GM18499 (cell line): ENCODE measurements around the gene GJA10.

Experiments
- ATAC-seq: cut with Tn5 transposase; IDR thresholded peaks from one replicate; pipeline ENCODE4 v1.9.1; 2021; ENCODE audit warnings: moderate number of reproducible peaks; ENCODE audit not compliant: insufficient read depth, unreplicated experiment

The GJA10 gene

GRCh38 chr6:89916136-89916920, 22.1 kb downstream of the GJA10 start:
- no peak for ATAC-seq

GRCh38 chr6:89917216-89917615, 22.9 kb downstream of the GJA10 start:
- ATAC-seq, result no peak

- no peak for ATAC-seq
These were observed 23.6 kb downstream of the GJA10 start for GRCh38 chr6:89917801-89918366.

DNA sequence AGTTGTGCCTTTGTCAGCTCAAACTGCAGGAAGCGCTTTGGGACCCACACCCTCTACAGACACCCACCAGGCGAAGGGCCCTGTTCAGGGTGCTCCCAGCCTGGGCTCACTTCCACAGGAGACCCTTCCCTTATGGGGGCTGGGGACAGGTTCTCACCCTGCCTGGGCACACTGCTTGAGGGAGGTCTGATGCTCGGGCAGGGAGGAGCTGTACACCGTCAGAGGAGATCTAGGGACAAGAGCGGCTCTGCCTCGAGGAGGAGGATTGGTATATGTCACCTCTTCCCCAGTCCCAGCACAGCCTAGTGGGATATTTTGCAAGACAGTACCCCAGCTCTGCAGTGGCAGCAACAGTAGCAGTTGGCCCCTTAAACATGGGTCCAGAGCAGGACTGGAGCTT, 26.9 kb downstream of the GJA10 start:
- no peak for ATAC-seq

- ATAC-seq, result no peak
These were observed 27.4 kb downstream of the GJA10 start for GRCh38 chr6:89921691-89922090.

DNA sequence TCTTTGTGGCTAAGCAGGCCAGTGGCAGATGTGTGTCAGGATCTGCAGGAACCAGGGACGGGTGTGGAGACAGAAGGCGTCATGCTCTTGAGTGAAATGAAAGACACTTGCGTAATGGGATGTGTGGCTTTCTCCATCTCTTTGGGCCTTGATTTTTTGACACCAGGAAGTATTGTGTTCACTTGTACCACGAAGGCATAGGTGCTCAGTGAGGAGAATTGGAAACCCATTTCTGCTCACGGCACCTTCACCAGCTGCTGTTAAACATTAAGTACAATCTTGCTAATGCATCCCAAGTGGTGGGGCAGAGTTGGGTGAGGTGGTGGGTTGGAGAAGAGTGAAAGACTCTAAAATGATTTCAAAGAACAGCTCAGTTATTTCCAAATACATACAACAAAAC, 30.0 kb downstream of the GJA10 start:
- ATAC-seq, result no peak

DNA sequence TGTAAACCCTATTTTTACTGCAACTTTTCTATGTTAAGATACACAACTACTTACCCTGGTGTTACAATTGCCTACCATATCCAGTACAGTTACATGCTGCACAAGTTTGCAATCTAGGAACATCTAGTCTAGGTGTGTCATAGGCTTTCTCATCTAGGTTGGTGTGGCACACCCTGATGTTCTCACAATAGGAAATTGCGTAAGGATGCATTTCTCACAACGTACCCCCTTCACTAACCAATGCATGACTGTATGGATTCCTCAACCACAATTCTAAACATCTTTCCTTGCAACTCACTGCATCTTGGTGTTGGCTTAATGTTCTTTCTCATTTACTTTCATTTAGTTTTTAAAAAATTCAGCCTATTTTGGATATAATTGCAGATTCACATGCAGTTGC, 31.6 kb downstream of the GJA10 start:
- no peak for ATAC-seq

DNA sequence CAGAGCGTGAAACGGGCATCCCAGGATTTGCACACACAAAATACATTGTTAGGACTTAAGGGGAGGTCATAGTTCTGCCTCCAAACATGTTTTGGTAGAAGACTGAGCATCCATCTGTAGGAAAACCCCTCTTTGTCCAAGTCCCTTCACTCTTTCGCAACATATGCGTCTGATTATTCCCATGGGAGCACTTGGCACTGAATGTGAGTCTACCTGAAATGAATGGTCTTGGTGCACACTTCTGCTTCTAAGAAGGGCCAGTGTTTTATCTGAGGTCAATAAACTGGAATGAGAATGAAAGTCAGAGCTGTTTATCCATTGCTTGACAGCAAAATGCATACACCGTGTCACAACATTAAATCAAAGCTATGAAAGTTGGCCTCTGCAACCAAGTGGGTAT, 33.0 kb downstream of the GJA10 start:
- no peak for ATAC-seq

- ATAC-seq, result no peak
These were observed 33.7 kb downstream of the GJA10 start for GRCh38 chr6:89927791-89928550.

DNA sequence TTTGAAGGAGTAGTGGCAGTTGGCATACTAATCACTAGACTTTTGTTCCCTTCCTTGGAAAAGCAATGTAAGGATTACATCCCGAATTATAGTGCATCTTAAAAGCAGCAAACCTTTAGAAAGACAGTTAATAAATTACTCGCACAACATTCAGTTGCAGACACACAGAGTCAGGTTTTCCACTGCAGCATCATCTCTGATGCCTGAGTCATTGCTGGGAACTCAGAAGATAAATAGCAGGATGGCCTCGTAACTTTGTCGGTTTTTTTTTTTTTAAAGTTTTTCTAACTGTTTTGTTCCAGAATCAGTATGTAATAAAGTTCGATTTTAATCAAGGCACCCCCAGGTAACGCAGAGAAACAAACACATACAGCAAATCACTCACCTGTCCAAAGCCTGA, 34.3 kb downstream of the GJA10 start:
- no peak for ATAC-seq

GRCh38 chr6:89930789-89931188, 36.5 kb downstream of the GJA10 start:
- ATAC-seq, result no peak

DNA sequence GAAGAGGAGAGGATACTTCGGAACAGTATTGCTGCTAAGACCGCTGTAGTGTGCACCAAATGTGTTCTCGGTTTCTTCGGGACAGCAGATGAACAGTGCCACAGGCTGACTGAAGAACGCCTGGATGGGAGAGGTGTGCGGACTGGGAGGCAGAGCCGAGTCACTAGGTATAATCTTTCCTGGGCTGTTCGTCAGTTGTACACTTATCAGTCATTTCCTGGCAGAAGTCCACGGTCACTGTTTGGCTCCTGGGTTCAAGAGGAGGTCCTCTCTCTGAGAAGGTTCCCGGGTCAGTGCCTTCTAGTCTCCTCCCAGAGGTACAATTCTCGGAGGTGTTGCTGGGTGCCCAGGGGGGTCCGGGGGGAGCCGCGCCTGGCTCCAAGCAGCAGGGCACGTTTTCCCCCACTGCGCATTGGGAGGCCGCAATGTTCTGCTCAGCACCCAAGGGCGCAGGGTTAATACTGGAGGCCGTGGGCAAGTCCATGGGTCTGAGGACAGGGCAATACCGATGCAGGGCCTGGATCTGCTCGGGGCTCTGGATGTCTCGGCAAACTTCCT, 38.1 kb downstream of the GJA10 start:
- no peak for ATAC-seq

- ATAC-seq, result no peak
These were observed 40.6 kb downstream of the GJA10 start for GRCh38 chr6:89934685-89935366.

- ATAC-seq, result no peak
These were observed 41.9 kb downstream of the GJA10 start for GRCh38 chr6:89936177-89936576.

DNA sequence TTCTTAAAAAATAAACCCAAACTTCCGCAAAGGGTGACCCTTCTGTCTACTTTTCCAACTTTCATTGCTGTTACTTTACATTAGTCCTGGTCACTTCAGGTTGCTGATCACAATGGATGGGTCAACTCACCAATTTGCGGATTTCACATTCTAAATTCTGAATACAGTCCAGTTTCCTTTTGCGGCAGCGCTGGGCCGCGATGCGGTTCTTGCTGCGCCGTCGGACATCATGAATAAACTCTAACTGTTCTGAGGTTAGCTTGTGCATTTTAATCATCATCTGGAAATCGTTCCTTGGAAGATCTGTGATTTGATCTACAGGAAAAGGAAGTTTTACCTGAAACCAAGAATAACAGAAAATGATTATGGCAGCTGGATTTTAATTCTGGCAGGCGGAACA, 43.7 kb downstream of the GJA10 start:
- no peak for ATAC-seq

DNA sequence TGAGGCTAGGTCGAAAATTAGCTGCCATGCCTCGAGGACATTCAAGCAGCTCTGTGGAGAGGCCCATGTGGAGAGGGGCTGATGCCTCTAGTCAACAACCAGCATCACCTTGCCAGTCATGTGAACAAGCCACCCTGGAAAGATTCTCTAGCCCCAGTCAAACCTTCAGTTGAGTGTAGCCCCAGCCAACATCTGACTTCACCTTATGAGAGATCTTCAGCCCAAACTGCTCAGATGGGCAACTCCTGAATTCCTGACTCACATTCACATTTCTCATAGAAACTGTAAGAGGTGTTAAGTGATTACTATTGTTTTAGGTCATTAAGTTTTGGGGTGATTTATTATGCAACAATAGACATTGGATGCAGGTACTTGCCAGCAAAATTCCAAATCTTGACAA, 44.9 kb downstream of the GJA10 start:
- no peak for ATAC-seq

GRCh38 chr6:89940225-89941027, 46.2 kb downstream of the GJA10 start:
- ATAC-seq, result peak; percentile 79

DNA sequence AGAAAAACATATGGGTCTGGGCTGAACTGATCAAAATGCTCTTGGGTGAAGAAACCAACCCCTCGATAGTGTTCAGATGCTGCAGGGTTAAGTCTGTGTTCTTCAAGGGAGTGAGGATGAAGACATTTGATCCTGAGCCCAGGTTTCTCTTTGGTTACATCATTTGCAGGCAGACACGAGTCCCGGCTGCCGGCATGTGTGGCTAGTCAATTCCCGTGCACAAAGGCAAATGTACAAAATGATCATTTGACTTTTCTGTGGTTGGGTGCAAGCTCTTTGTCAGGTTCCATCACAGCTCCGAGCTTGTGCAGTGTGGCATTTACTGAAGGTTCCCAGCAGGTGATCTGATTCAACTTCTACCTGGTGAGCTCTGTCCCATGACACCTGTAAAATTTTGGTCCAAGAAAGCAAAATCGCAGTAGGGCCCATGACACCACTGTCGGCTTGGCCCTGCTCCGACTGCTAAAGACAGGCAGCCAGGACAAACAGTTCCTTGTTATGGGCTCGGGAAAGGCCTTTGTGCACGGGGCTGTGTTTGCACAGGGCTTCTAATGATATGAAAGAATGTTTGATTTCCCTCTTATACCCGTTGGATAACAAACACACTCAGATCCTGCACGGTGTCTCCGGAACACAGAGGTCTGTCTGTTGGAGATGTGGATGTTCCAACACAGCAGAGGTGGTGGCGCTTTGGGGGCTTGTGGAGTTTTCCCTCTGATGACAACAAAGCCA, 46.9 kb downstream of the GJA10 start:
- ATAC-seq, result no peak
